AG04449 (cell line): ENCODE measurements around the gene NRBF2.
"Not testable (repeated sequence)": the region's sequence is repeated elsewhere in the genome, so short reads cannot be mapped to it uniquely, and the experiment has no call there.

Experiments
- CTCF ChIA-PET: fragments of 350-600 bp; formaldehyde crosslinking; extraction: SDS; loops from one replicate; lab custom pipeline; 2021; ENCODE audit warnings: antibody characterized with exemption; lab: Yijun Ruan, JAX
- POLR2A ChIA-PET: fragments of 400-600, 350-600 bp; formaldehyde crosslinking; extraction: SDS; loops from one replicate; lab custom pipeline; 2020; ENCODE audit warnings: antibody characterized with exemption, inconsistent platforms; lab: Yijun Ruan, JAX
- DNase-seq: peaks from one replicate; pipeline ENCODE4 v3.0.0-alpha.2; 2010; ENCODE audit warnings: low read depth, low spot score
- H3K4me3 ChIP-seq: 2 replicates; pipeline ENCODE4 v1.5.1; 2011; ENCODE audit warnings: low read depth, mild to moderate bottlenecking, control low read depth, low read length
- CTCF ChIP-seq: IDR thresholded peaks from one replicate; pipeline ENCODE4 v1.5.1; 2011; ENCODE audit warnings: mild to moderate bottlenecking, moderate library complexity, low read length, control low read depth, inconsistent platforms; ENCODE audit not compliant: insufficient read depth; ENCODE audit errors: missing control alignments

Gene NRBF2

GRCh38 chr10:63143987-63144386 is 10.9 kb downstream of the NRBF2 start:
- H3K4me3 ChIP-seq, result no peak overlapping the region
- no peak for DNase-seq
- no peak for TF ChIP-seq CTCF
- ChIA-PET POLR2A (no interaction called here), CTCF (interaction anchor here (1.0 to 3.7 kb wide), 3 partner anchors 13 to 23 kb away, joined by 5 to 51 read pairs (median 5); no protein-coding TSS in a partner anchor)

- ChIA-PET CTCF (interaction anchor here (0.8 to 3.7 kb wide), 10 partner anchors 9 to 708 kb away, joined by 3 to 51 read pairs (median 6); partner anchors contain the start of gene NRBF2), POLR2A (interaction anchor here (1.6 kb wide), 1 partner anchor 12 kb away, joined by 9 read pairs; the partner anchor contains the start of gene NRBF2)
- DNase-seq, result no peak
- no peak for TF ChIP-seq CTCF
- H3K4me3 ChIP-seq, result no peak overlapping the region
Measured at GRCh38 chr10:63145782-63146181, 12.7 kb downstream of the NRBF2 start.

GRCh38 chr10:63146503-63146902 is 13.4 kb downstream of the NRBF2 start:
- TF ChIP-seq CTCF, result no peak
- DNase-seq, result no peak
- ChIA-PET POLR2A (interaction anchor here (1.6 kb wide), 1 partner anchor 13 kb away, joined by 9 read pairs; the partner anchor contains the start of gene NRBF2), CTCF (interaction anchor here (1.2 to 3.7 kb wide), 8 partner anchors 10 to 709 kb away, joined by 3 to 51 read pairs (median 6); partner anchors contain the start of gene NRBF2)
- no peak overlapping the region for H3K4me3 ChIP-seq

GRCh38 chr10:63150745-63151144 is 17.6 kb downstream of the NRBF2 start:
- CTCF ChIA-PET, result interaction anchor here (0.9 to 2.1 kb wide), 3 partner anchors 11 to 714 kb away, joined by 3 to 8 read pairs (median 3); no protein-coding TSS in a partner anchor
- TF ChIP-seq CTCF, result no peak
- no peak overlapping the region for H3K4me3 ChIP-seq
- DNase-seq, result no peak
- POLR2A ChIA-PET, result no interaction called here

- POLR2A ChIA-PET, CTCF ChIA-PET, DNase-seq, H3K4me3 ChIP-seq: not testable (repeated sequence)
Measured at GRCh38 chr10:63153868-63154545, 20.9 kb downstream of the NRBF2 start.

- ChIA-PET CTCF (interaction anchor here (0.8 to 5.0 kb wide), 7 partner anchors 13 to 717 kb away, joined by 3 to 56 read pairs (median 4); no protein-coding TSS in a partner anchor), POLR2A (no interaction called here)
- no peak for TF ChIP-seq CTCF
- H3K4me3 ChIP-seq, result no peak overlapping the region
- no peak for DNase-seq
Measured at GRCh38 chr10:63154546-63155387, 21.6 kb downstream of the NRBF2 start.
